ENCODE results near the gene CYP4F22.
"Not testable (repeated sequence)": the region's sequence is repeated elsewhere in the genome, so short reads cannot be mapped to it uniquely, and the experiment has no call there.

CYP4F22 gene

GRCh38 chr19:15508035-15508710 lies at the start of gene CYP4F22:
TSS of gene CYP4F22 (plus strand) at chr19:15508525. CDS start at chr19:15525337, 16,812 bp downstream.
- no peak for DNase-seq

GRCh38 chr19:15461694-15462093 lies 46.6 kb upstream of the CYP4F22 start:
- DNase-seq: no peak

GRCh38 chr19:15463861-15464371 lies 44.4 kb upstream of the CYP4F22 start:
- DNase-seq: no peak

GRCh38 chr19:15464394-15465385 lies 43.6 kb upstream of the CYP4F22 start, which contains the start of gene RASAL3:
TSS of gene RASAL3 (minus strand) at chr19:15464544. CDS start at chr19:15464358, 186 bp downstream.
- DNase-seq: no peak

GRCh38 chr19:15466851-15467733 lies 41.2 kb upstream of the CYP4F22 start:
- no peak for DNase-seq

GRCh38 chr19:15467734-15468214 lies 40.6 kb upstream of the CYP4F22 start:
- DNase-seq: no peak

GRCh38 chr19:15468675-15469512 lies 39.4 kb upstream of the CYP4F22 start:
- no peak for DNase-seq

GRCh38 chr19:15469513-15470297 lies 38.6 kb upstream of the CYP4F22 start:
- no peak for DNase-seq

GRCh38 chr19:15471639-15472101 lies 36.7 kb upstream of the CYP4F22 start:
- no peak for DNase-seq

GRCh38 chr19:15473821-15474220 lies 34.5 kb upstream of the CYP4F22 start:
- DNase-seq: not testable (repeated sequence)

- DNase-seq: no peak
Measured at GRCh38 chr19:15475169-15475568, 33.2 kb upstream of the CYP4F22 start.

- DNase-seq: no peak
Measured at GRCh38 chr19:15475611-15476010, 32.7 kb upstream of the CYP4F22 start.

GRCh38 chr19:15476325-15476724 lies 32.0 kb upstream of the CYP4F22 start:
- no peak for DNase-seq

GRCh38 chr19:15479391-15480345 lies 28.7 kb upstream of the CYP4F22 start, which contains the start of gene PGLYRP2:
TSS of gene PGLYRP2 (minus strand) at chr19:15479501. CDS start at chr19:15479371, 130 bp downstream.
- no peak for DNase-seq

GRCh38 chr19:15480996-15481395 lies 27.3 kb upstream of the CYP4F22 start:
- not testable (repeated sequence) for DNase-seq

GRCh38 chr19:15485768-15486167 lies 22.6 kb upstream of the CYP4F22 start:
- DNase-seq: not testable (repeated sequence)

GRCh38 chr19:15487038-15487437 lies 21.3 kb upstream of the CYP4F22 start:
- no peak for DNase-seq

- DNase-seq: no peak
Measured at GRCh38 chr19:15488489-15489226, 19.7 kb upstream of the CYP4F22 start.

Data from NCI-H2107 (cell line).